K562 (cell line): Measurements from ENCODE around the gene NTM. TPM values are rescaled to one million over a fixed set of nuclear protein-coding genes. Genes with fewer than 3 reads are reported as not detected.

Experiments used
- ATAC-seq: fragments of 200-7000 bp; cut with Tn5 transposase; 3 replicates; pipeline ENCODE4 v1.9.1; 2020; ENCODE audit warnings: moderate library complexity
- BruUV-seq: library from RNA; stranded (reverse); fragments of 400-500 nt; replicated peaks from 2 replicates; lab custom pipeline; 2021; lab: Mats Ljungman, UMichigan
- CTCF ChIA-PET: fragments of 300-600 bp; formaldehyde crosslinking; extraction: SDS; loops from one replicate; lab custom pipeline; 2021; ENCODE audit warnings: low intra/inter-chr PET ratio; lab: Yijun Ruan, JAX
- POLR2A ChIA-PET: fragments of 300-600, 350-650 bp; sonication (Branson Sonifier 250); formaldehyde crosslinking; extraction: SDS; loops from one replicate; lab custom pipeline; 2021; ENCODE audit warnings: antibody characterized with exemption, inconsistent platforms; lab: Yijun Ruan, JAX
- DNase-seq, 4 experiments: peaks; one replicate each; pipeline versions ENCODE4 v3.0.0 to v3.0.0-alpha.2; 2011 to 2018; ENCODE audit warnings: low spot score in 3 of 4, mixed read lengths in 3 of 4; ENCODE audit errors: extremely low read depth in 1 of 4
- FAIRE-seq: peaks from 2 replicates; lab custom pipeline; 2011; peaks lifted over from hg19 to GRCh38; lab: Jason Lieb, UNC
- H2AFZ ChIP-seq: 2 replicates; pipeline ENCODE4 v1.6.0; 2011; ENCODE audit warnings: low read depth, low read length, control low read depth, inconsistent platforms
- H3K27ac ChIP-seq: fragments of 200-600 bp; 3 replicates; pipeline ENCODE4 v1.8.0; 2011; ENCODE audit warnings: low read depth, mild to moderate bottlenecking, control low read depth, inconsistent platforms, low read length, moderate library complexity, mixed read lengths; ENCODE audit errors: extremely low read depth
- H3K27me3 ChIP-seq, 2 experiments: fragments of 300-600 bp in 1 of 2; 2 replicates in 1 of 2; 3 replicates in 1 of 2; pipeline versions ENCODE4 v1.6.0 to v1.8.0; 2011; ENCODE audit warnings: inconsistent platforms in 2 of 2, low read length in 2 of 2, mild to moderate bottlenecking in 1 of 2, mixed read lengths in 1 of 2, moderate library complexity in 1 of 2; ENCODE audit not compliant: control insufficient read depth in 2 of 2, insufficient read depth in 2 of 2
- H3K36me3 ChIP-seq: fragments of 300-600 bp; 3 replicates; pipeline ENCODE4 v1.8.0; 2011; ENCODE audit warnings: mild to moderate bottlenecking, low read length, inconsistent platforms; ENCODE audit not compliant: control insufficient read depth, insufficient read depth
- H3K4me1 ChIP-seq, 2 experiments: fragments of 200-600 bp in 1 of 2; replicated peaks in 1 of 2; 2 replicates in 1 of 2; 3 replicates in 1 of 2; pipeline versions ENCODE4 v1.5.1 to v1.8.0; 2011; ENCODE audit warnings: inconsistent platforms in 2 of 2, low read length in 2 of 2, mild to moderate bottlenecking in 1 of 2, mixed read lengths in 1 of 2, moderate library complexity in 1 of 2; ENCODE audit not compliant: control insufficient read depth in 2 of 2, insufficient read depth in 2 of 2
- H3K4me2 ChIP-seq: 2 replicates; pipeline ENCODE4 v1.6.1; 2011; ENCODE audit warnings: low read length, control low read depth, inconsistent platforms, mixed read lengths; ENCODE audit not compliant: insufficient read depth
- H3K4me3 ChIP-seq: fragments of 200-600 bp; sonication (generic), shearing (Covaris generic); 2 replicates; pipeline ENCODE4 v1.5.1; 2016; ENCODE audit warnings: control low read depth, inconsistent platforms
- H3K79me2 ChIP-seq: fragments of 200-600 bp; 3 replicates; pipeline ENCODE4 v1.8.0; 2011; ENCODE audit warnings: low read length, inconsistent platforms; ENCODE audit not compliant: control insufficient read depth, insufficient read depth
- H3K9ac ChIP-seq, 2 experiments: 2 replicates each; pipeline versions ENCODE4 v1.6.0 to v1.6.1; 2011; ENCODE audit warnings: low read depth in 2 of 2, low read length in 2 of 2, control low read depth in 1 of 2, inconsistent platforms in 1 of 2, mild to moderate bottlenecking in 1 of 2, mixed read lengths in 1 of 2; ENCODE audit not compliant: insufficient read depth in 1 of 2
- H3K9me1 ChIP-seq: one replicate; pipeline ENCODE4 v1.6.0; 2011; ENCODE audit warnings: inconsistent platforms, mild to moderate bottlenecking, low read length, moderate library complexity; ENCODE audit not compliant: control insufficient read depth, insufficient read depth
- H3K9me3 ChIP-seq: replicated peaks from 2 replicates; pipeline ENCODE4 v1.5.1; 2011; ENCODE audit warnings: low read depth, low read length, inconsistent platforms; ENCODE audit not compliant: control insufficient read depth, insufficient read depth
- H4K20me1 ChIP-seq: replicated peaks from 2 replicates; pipeline ENCODE4 v1.6.1; 2011; ENCODE audit warnings: low read length, inconsistent platforms, mixed read lengths; ENCODE audit not compliant: control insufficient read depth, insufficient read depth
- ATF1 ChIP-seq, 2 experiments: fragments of 450-650 bp in 1 of 2; IDR thresholded peaks; 2 replicates each; pipeline ENCODE4 v1.6.1; 2016; ENCODE audit warnings: missing compliant biosample characterization in 1 of 2, missing genetic modification characterization in 1 of 2
- ATF3 ChIP-seq, 2 experiments: fragments of 450-650 bp in 1 of 2; sonication (generic) in 1 of 2; formaldehyde crosslinking in 1 of 2; IDR thresholded peaks in 1 of 2; conservative IDR thresholded peaks in 1 of 2; 2 replicates each; pipeline versions ENCODE4 v1.6.1 to v1.8.1; 2016 to 2023; ENCODE audit warnings: mild to moderate bottlenecking in 2 of 2, moderate library complexity in 2 of 2, inconsistent platforms in 1 of 2, missing genetic modification reagents in 1 of 2
- ATF7 ChIP-seq: fragments of 450-650 bp; IDR thresholded peaks from 2 replicates; pipeline ENCODE4 v1.7.1; 2014; ENCODE audit warnings: mild to moderate bottlenecking, moderate library complexity
- E2F1 ChIP-seq: sonication (generic); formaldehyde crosslinking; IDR thresholded peaks from 2 replicates; pipeline ENCODE4 v1.8.1; 2023; ENCODE audit warnings: mild to moderate bottlenecking, missing genetic modification reagents, moderate library complexity
- ERF ChIP-seq: fragments of 450-650 bp; formaldehyde crosslinking; IDR thresholded peaks from 2 replicates; pipeline ENCODE4 v1.4.0; 2020; ENCODE audit warnings: mild to moderate bottlenecking, mixed read lengths
- HES1 ChIP-seq: fragments of 450-650 bp; IDR thresholded peaks from 2 replicates; pipeline ENCODE4 v1.6.1; 2016; ENCODE audit warnings: low read depth, mild to moderate bottlenecking, moderate library complexity
- HOXB6 ChIP-seq: fragments of 250-450 bp; sonication (Bioruptor Pico); IDR thresholded peaks from 2 replicates; pipeline ENCODE4 v1.5.1; 2022; ENCODE audit warnings: mild to moderate bottlenecking, borderline replicate concordance
- MAX ChIP-seq: sonication (generic); formaldehyde crosslinking; IDR thresholded peaks from 2 replicates; pipeline ENCODE4 v1.9.0; 2022; ENCODE audit warnings: mild to moderate bottlenecking, missing genetic modification reagents
- PML ChIP-seq: IDR thresholded peaks from 2 replicates; pipeline ENCODE4 v1.6.1; 2012; ENCODE audit warnings: low read length, inconsistent platforms
- SMARCA4 ChIP-seq: fragments of 450-650 bp; IDR thresholded peaks from 2 replicates; pipeline ENCODE4 v1.6.1; 2016
- TAF7 ChIP-seq: fragments of 450-650 bp; IDR thresholded peaks from 2 replicates; pipeline ENCODE4 v1.6.1; 2016; ENCODE audit warnings: missing genetic modification characterization, missing compliant biosample characterization
- ZMIZ1 ChIP-seq, 2 experiments: fragments of 150-350 bp in 1 of 2; IDR thresholded peaks; 2 replicates each; pipeline ENCODE4 v1.6.1; 2012 to 2016; ENCODE audit warnings: low read depth in 2 of 2, low read length in 2 of 2, mild to moderate bottlenecking in 1 of 2, moderate library complexity in 1 of 2
- WGBS: fragments of 100-300 bp; shearing (Covaris generic); methylation state at CpG from one replicate; pipeline ENCODE4 v1.1.6; 2016; ENCODE audit warnings: low coverage, mixed read lengths; ENCODE audit not compliant: insufficient coverage; ENCODE audit errors: missing lambda C conversion rate; 5-methylcytosine and 5-hydroxymethylcytosine counted together
- in situ Hi-C: fragments of 300-500 bp; cut with MboI; formaldehyde crosslinking; loops from 4 replicates; pipeline ENCODE4 v1.15.0; 2018; ENCODE audit warnings: inconsistent platforms, mixed read lengths
- intact Hi-C: fragments of 100-400 bp; cut with micrococcal nuclease; formaldehyde crosslinking; loops from 2 replicates; pipeline ENCODE4 v1.14.2; 2022
- polyA plus RNA-seq, 8 experiments: library from polyadenylated mRNA; depleted of rRNA in 4 of 8; stranded (reverse) in 5 of 8; unstranded in 3 of 8; fragments of >200 nt; fragmentation: Nextera tagmentation in 2 of 8; fragmentation: Illumina TruSeq in 1 of 8; extraction: Ambion mirVana in 2 of 8; extraction: Trizol in 1 of 8; gene quantifications; 2 replicates each; pipeline versions ENCODE4 v1.2.1 to v1.2.3, GENCODE V29; 2011 to 2014; ENCODE audit warnings: inconsistent platforms in 1 of 8, missing spikeins in 1 of 8
- total RNA-seq, 7 experiments: library from RNA; depleted of rRNA in 6 of 7; stranded (reverse); fragments of >200 nt in 6 of 7; fragmentation: Illumina TruSeq in 2 of 7; extraction: Trizol in 2 of 7; gene quantifications; 2 replicates each; pipeline versions ENCODE4 v1.2.1 to v1.2.3, GENCODE V29; 2011 to 2021; ENCODE audit warnings: low replicate concordance in 1 of 7

NTM gene
- total and polyA plus RNA-seq, 9 of the 15 experiments (the other 6 are each of a cell fraction or from before 2014, with no cell fraction given), result not detected

GRCh38 chr11:131561972-131562371, 191.6 kb downstream of the NTM start (continued):
- TF ChIP-seq PML, result no peak
- no peak for TF ChIP-seq HOXB6 (CRISPR knock-in tag)
- no peak for TF ChIP-seq E2F1 (CRISPR knock-in tag)
- TF ChIP-seq HES1, result no peak
- no peak for TF ChIP-seq MAX (CRISPR knock-in tag)
- no peak for TF ChIP-seq TAF7
- no peak for TF ChIP-seq SMARCA4

- BruUV-seq, result no TSS peak
- ATAC-seq, result no peak
- FAIRE-seq, result no peak
Measured at GRCh38 chr11:131568318-131568717, 197.9 kb downstream of the NTM start.

More at GRCh38 chr11:131568318-131568717, 197.9 kb downstream of the NTM start:
- H3K79me2 ChIP-seq, result no peaks in the 10 kb centered on the region
- H3K36me3 ChIP-seq, result no peaks in the 10 kb centered on the region
- no peak overlapping the region for H3K4me3 ChIP-seq
- H3K9ac ChIP-seq, result no peak overlapping the region
- peak in 1 of 4 experiments; percentile 8 for DNase-seq
- intact Hi-C loops, result no loop called here
- H3K27ac ChIP-seq, result no peak overlapping the region
- no peaks in the 10 kb centered on the region for H4K20me1 ChIP-seq
- no peak overlapping the region for H2AFZ ChIP-seq
- H3K9me1 ChIP-seq, result no peaks in the 10 kb centered on the region
- POLR2A ChIA-PET, result no interaction called here
- peak; percentile 45; the same call in 1 of the 2 replicates for TF ChIP-seq ATF3 (IDR thresholded peaks at IDR 0.05)
- no peak for TF ChIP-seq ATF3 (CRISPR knock-in tag; conservative IDR thresholded peaks at IDR 0.05)
- TF ChIP-seq ATF7, result 0 out of 2 replicates have a peak, but pooled peaks have one; percentile 41
- TF ChIP-seq ATF1 (CRISPR knock-in tag; IDR thresholded peaks at IDR 0.05), result no peak
- 0 out of 2 replicates have a peak, but pooled peaks have one; percentile 22 for TF ChIP-seq ATF1 (tag; IDR thresholded peaks at IDR 0.05)
- TF ChIP-seq ERF (CRISPR knock-in tag), result no peak
- TF ChIP-seq ZMIZ1 (IDR thresholded peaks at IDR 0.05; ENCODE audit: low read depth in 2 of 2, low read length in 2 of 2), result no peak
- WGBS, result 0% methylated on average over 1 of the region's 1 CpG
- no peaks in the 10 kb centered on the region for H3K9me3 ChIP-seq
- in situ Hi-C loops, result no loop called here
- CTCF ChIA-PET, result no interaction called here
- no peaks in the 10 kb centered on the region for H3K4me1 ChIP-seq
- no peak overlapping the region for H3K4me2 ChIP-seq
- peaks cover 0 to 8% of the 10 kb centered on the region in 2 experiments; a peak in 1 of 5 replicates for H3K27me3 ChIP-seq
